ENCODE measurements around the gene GNE.

DNA sequence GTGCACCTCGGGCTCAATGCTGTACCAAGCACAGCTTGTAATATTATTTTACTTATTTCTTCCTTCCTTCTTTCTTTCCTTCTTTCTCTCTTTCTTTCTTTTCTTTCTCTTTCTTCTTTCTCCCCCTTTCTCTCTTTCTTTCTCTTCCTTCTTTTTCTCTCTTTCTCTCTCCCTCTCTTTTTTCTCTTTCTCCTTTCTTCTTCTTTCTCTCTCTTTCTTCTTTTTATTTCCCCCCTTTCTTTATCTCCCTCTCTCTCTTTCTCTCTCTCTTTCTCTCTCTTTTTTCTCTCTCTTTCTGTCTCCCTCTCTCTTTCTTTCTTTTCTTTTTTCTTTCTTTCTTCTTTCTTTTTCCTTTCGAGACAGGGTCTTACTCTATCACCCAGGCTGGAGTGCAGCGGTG lies 32.7 kb upstream of the GNE start:
- TF ChIP-seq CTCF (conservative IDR thresholded peaks at IDR 0.05; ENCODE audit: low read depth, low read length) (no peak), EZH2 (IDR thresholded peaks at IDR 0.05; ENCODE audit: borderline replicate concordance, low read depth, low read length, poor library complexity, severe bottlenecking) (no peak)

Data from A673 (cell line).